Measurements from ENCODE around the gene FADS2.

DNA sequence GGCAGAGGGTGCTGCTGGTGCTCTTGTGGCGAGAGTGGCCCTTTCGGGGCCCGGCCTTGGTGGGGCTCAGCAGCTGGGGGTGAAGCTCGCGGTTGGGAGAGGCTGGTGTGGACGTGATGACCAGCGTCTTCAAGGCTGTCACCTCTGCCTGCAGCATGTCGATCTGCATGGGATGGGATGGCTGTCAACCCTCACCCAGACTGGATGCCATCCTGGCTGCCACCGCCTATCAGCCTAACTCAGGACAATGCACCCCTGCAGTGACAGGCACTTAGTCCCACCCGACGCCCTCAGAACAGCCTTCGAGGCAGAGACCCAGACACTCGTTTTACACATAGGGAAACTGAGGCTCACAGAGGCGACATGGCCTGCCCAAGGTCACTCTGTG lies 78.4 kb downstream of the FADS2 start:
- TF ChIP-seq, protein P1, sequence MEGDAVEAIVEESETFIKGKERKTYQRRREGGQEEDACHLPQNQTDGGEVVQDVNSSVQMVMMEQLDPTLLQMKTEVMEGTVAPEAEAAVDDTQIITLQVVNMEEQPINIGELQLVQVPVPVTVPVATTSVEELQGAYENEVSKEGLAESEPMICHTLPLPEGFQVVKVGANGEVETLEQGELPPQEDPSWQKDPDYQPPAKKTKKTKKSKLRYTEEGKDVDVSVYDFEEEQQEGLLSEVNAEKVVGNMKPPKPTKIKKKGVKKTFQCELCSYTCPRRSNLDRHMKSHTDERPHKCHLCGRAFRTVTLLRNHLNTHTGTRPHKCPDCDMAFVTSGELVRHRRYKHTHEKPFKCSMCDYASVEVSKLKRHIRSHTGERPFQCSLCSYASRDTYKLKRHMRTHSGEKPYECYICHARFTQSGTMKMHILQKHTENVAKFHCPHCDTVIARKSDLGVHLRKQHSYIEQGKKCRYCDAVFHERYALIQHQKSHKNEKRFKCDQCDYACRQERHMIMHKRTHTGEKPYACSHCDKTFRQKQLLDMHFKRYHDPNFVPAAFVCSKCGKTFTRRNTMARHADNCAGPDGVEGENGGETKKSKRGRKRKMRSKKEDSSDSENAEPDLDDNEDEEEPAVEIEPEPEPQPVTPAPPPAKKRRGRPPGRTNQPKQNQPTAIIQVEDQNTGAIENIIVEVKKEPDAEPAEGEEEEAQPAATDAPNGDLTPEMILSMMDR (IDR thresholded peaks at IDR 0.05), result no peak
- no peak for TF ChIP-seq POLR2AphosphoS5 (IDR thresholded peaks at IDR 0.05)
- no peak for TF ChIP-seq EP300 (IDR thresholded peaks at IDR 0.05)
